Neural cell (in vitro differentiated cells): ENCODE measurements around the gene GPR65. TPM values are rescaled to one million over a fixed set of nuclear protein-coding genes. Genes with fewer than 3 reads are reported as not detected.

Source experiments
- H2AFZ ChIP-seq: fragments of 200-600, 300-800 bp; sonication (generic), shearing (Covaris generic); 2 replicates; pipeline ENCODE4 v1.6.0; 2014; ENCODE audit warnings: low read depth, mild to moderate bottlenecking, antibody characterized with exemption, low read length, moderate library complexity
- H3F3A ChIP-seq: fragments of 200-600 bp; shearing (Covaris generic); 2 replicates; pipeline ENCODE4 v1.6.1; 2016; ENCODE audit warnings: mild to moderate bottlenecking, moderate library complexity, mixed read lengths, antibody characterized with exemption, low read length; ENCODE audit not compliant: insufficient read depth, poor library complexity, severe bottlenecking
- H3K27ac ChIP-seq: fragments of 200-600, 300-800 bp; sonication (generic), shearing (Covaris generic); 2 replicates; pipeline ENCODE4 v1.5.1; 2014; ENCODE audit warnings: mild to moderate bottlenecking, low read length, moderate library complexity
- H3K27me3 ChIP-seq: fragments of 300-800, 200-600 bp; sonication (generic), shearing (Covaris generic); 2 replicates; pipeline ENCODE4 v1.6.0; 2014; ENCODE audit warnings: mild to moderate bottlenecking, low read depth, low read length, moderate library complexity; ENCODE audit not compliant: insufficient read depth
- H3K36me3 ChIP-seq: fragments of 300-800, 200-600 bp; sonication (generic), shearing (Covaris generic); 2 replicates; pipeline ENCODE4 v1.5.1; 2014; ENCODE audit warnings: mild to moderate bottlenecking, antibody characterized with exemption, low read length, moderate library complexity; ENCODE audit not compliant: insufficient read depth
- H3K4me2 ChIP-seq: fragments of 300-800, 200-600 bp; sonication (generic), shearing (Covaris generic); 2 replicates; pipeline ENCODE4 v1.6.0; 2014; ENCODE audit warnings: mild to moderate bottlenecking, low read length
- H3K4me3 ChIP-seq: fragments of 300-800, 200-600 bp; sonication (generic), shearing (Covaris generic); 2 replicates; pipeline ENCODE4 v1.5.1; 2014; ENCODE audit warnings: mild to moderate bottlenecking, low read length, moderate library complexity
- H3K79me2 ChIP-seq: fragments of 200-600 bp; shearing (Covaris generic); replicated peaks from 2 replicates; pipeline ENCODE4 v1.6.0; 2014; ENCODE audit warnings: mild to moderate bottlenecking, low read length, moderate library complexity; ENCODE audit not compliant: insufficient read depth
- H3K9ac ChIP-seq: fragments of 300-800, 200-600 bp; sonication (generic), shearing (Covaris generic); 2 replicates; pipeline ENCODE4 v1.6.1; 2016; ENCODE audit warnings: mild to moderate bottlenecking, low read length, mixed read lengths
- H3K9me2 ChIP-seq: fragments of 200-600 bp; shearing (Covaris generic); 2 replicates; pipeline ENCODE4 v1.6.1; 2016; ENCODE audit warnings: mild to moderate bottlenecking, low read length, mixed read lengths; ENCODE audit not compliant: insufficient read depth
- H3K9me3 ChIP-seq: fragments of 200-600, 300-800 bp; sonication (generic), shearing (Covaris generic); 2 replicates; pipeline ENCODE4 v1.6.1; 2016; ENCODE audit warnings: mild to moderate bottlenecking, mixed run types, low read length, moderate library complexity, mixed read lengths
- H4K20me1 ChIP-seq: fragments of 200-600 bp; shearing (Covaris generic); 2 replicates; pipeline ENCODE4 v1.6.1; 2016; ENCODE audit warnings: mild to moderate bottlenecking, mixed run types; ENCODE audit not compliant: insufficient read depth
- EP300 ChIP-seq: fragments of 450-650 bp; conservative IDR thresholded peaks from 2 replicates; pipeline ENCODE4 v1.6.1; 2014; ENCODE audit warnings: antibody characterized with exemption, mild to moderate bottlenecking, moderate library complexity; ENCODE audit not compliant: poor library complexity, severe bottlenecking
- EZH2 ChIP-seq: fragments of 200-600, 300-800 bp; shearing (Covaris generic), sonication (generic); IDR thresholded peaks from 2 replicates; pipeline ENCODE4 v1.6.1; 2014; ENCODE audit warnings: antibody characterized with exemption, low read length, borderline replicate concordance, mild to moderate bottlenecking; ENCODE audit not compliant: insufficient read depth, poor library complexity, severe bottlenecking
- MXI1 ChIP-seq: fragments of 450-650 bp; conservative IDR thresholded peaks from 2 replicates; pipeline ENCODE4 v1.6.1; 2014; ENCODE audit warnings: antibody characterized with exemption, mild to moderate bottlenecking; ENCODE audit not compliant: poor library complexity, severe bottlenecking
- POLR2AphosphoS5 ChIP-seq: IDR thresholded peaks from 2 replicates; pipeline ENCODE4 v1.6.1; 2012
- RAD21 ChIP-seq: fragments of 450-650 bp; conservative IDR thresholded peaks from 2 replicates; pipeline ENCODE4 v1.6.1; 2014; ENCODE audit warnings: antibody characterized with exemption, mild to moderate bottlenecking, moderate library complexity
- REST ChIP-seq: IDR thresholded peaks from 2 replicates; pipeline ENCODE4 v1.6.1; 2012; ENCODE audit warnings: borderline replicate concordance
- SMC3 ChIP-seq: fragments of 450-650 bp; conservative IDR thresholded peaks from 2 replicates; pipeline ENCODE4 v1.6.1; 2014; ENCODE audit warnings: antibody characterized with exemption, mild to moderate bottlenecking, moderate library complexity; ENCODE audit not compliant: poor library complexity
- TAF1 ChIP-seq: IDR thresholded peaks from 2 replicates; pipeline ENCODE4 v1.6.1; 2012; ENCODE audit warnings: low read depth
- polyA plus RNA-seq: library from polyadenylated mRNA; depleted of rRNA; stranded (reverse); fragments of >200 nt; gene quantifications from 2 replicates; pipeline ENCODE4 v1.2.3, GENCODE V29; 2014
- TF ChIP-seq, protein P1 (sequence below): fragments of 450-650 bp; IDR thresholded peaks from 2 replicates; pipeline ENCODE4 v1.5.1; 2014; ENCODE audit warnings: antibody characterized with exemption, mild to moderate bottlenecking, moderate library complexity; ENCODE audit not compliant: poor library complexity, severe bottlenecking

Gene GPR65
- polyA plus RNA-seq, 1 donor from 2014 or later = not detected

GRCh38 chr14:88032373-88032772 lies 27.4 kb downstream of the GPR65 start:
- Histone ChIP-seq H3K9me3 (no peaks in the 10 kb centered on the region), H3F3A (no peaks in the 10 kb centered on the region), H3K4me2 (no peak overlapping the region), H2AFZ (no peak overlapping the region), H4K20me1 (no peaks in the 10 kb centered on the region), H3K9me2 (no peaks in the 10 kb centered on the region), H3K9ac (no peak overlapping the region), H3K27ac (no peak overlapping the region), H3K4me3 (no peak overlapping the region), H3K36me3 (no peaks in the 10 kb centered on the region), H3K79me2 (no peaks in the 10 kb centered on the region), H3K27me3 (no peaks in the 10 kb centered on the region)
- no peak for TF ChIP-seq POLR2AphosphoS5
- TF ChIP-seq REST = no peak
- no peak for TF ChIP-seq TAF1
- TF ChIP-seq SMC3 = no peak
- no peak for TF ChIP-seq RAD21
- no peak for TF ChIP-seq MXI1
- no peak for TF ChIP-seq EP300
- TF ChIP-seq, protein P1, sequence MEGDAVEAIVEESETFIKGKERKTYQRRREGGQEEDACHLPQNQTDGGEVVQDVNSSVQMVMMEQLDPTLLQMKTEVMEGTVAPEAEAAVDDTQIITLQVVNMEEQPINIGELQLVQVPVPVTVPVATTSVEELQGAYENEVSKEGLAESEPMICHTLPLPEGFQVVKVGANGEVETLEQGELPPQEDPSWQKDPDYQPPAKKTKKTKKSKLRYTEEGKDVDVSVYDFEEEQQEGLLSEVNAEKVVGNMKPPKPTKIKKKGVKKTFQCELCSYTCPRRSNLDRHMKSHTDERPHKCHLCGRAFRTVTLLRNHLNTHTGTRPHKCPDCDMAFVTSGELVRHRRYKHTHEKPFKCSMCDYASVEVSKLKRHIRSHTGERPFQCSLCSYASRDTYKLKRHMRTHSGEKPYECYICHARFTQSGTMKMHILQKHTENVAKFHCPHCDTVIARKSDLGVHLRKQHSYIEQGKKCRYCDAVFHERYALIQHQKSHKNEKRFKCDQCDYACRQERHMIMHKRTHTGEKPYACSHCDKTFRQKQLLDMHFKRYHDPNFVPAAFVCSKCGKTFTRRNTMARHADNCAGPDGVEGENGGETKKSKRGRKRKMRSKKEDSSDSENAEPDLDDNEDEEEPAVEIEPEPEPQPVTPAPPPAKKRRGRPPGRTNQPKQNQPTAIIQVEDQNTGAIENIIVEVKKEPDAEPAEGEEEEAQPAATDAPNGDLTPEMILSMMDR = no peak
- no peak for TF ChIP-seq EZH2

GRCh38 chr14:88034076-88034475 lies 29.1 kb downstream of the GPR65 start:
- Histone ChIP-seq H3K9ac (no peak overlapping the region), H3K27me3 (no peaks in the 10 kb centered on the region), H3F3A (no peaks in the 10 kb centered on the region), H3K4me2 (no peak overlapping the region), H4K20me1 (no peaks in the 10 kb centered on the region), H3K27ac (no peak overlapping the region), H3K4me3 (no peak overlapping the region), H3K79me2 (no peaks in the 10 kb centered on the region), H3K9me3 (no peaks in the 10 kb centered on the region), H2AFZ (no peak overlapping the region), H3K36me3 (no peaks in the 10 kb centered on the region), H3K9me2 (no peaks in the 10 kb centered on the region)
- TF ChIP-seq MXI1 = no peak

DNA sequence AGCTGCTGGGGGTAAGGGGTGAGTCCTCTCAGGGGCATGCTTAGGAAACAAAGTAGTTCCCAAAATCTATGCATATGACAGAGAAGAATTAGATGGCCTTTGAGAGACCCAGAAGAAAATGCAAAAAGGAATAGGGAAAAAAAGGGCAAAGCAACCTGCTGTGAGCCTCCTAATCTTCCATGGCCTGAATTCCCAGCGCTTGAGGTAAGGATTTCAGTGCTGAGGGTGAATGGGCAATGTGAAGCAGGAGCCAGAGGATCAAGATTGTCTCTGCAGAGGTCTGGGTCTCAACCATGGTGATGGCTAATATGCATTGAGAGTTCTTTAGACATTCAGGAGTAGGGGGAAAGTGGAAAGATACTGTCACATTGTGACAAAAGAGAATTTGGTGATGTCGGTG lies 31.5 kb downstream of the GPR65 start:
- Histone ChIP-seq H3K9me3 (no peaks in the 10 kb centered on the region), H4K20me1 (no peaks in the 10 kb centered on the region), H3F3A (no peaks in the 10 kb centered on the region), H3K27ac (no peak overlapping the region), H3K79me2 (no peaks in the 10 kb centered on the region), H3K9ac (no peak overlapping the region), H3K36me3 (no peaks in the 10 kb centered on the region), H3K4me2 (no peak overlapping the region), H3K9me2 (no peaks in the 10 kb centered on the region), H3K27me3 (no peaks in the 10 kb centered on the region), H3K4me3 (no peak overlapping the region), H2AFZ (no peak overlapping the region)
- TF ChIP-seq POLR2AphosphoS5 (no peak), EP300 (no peak), MXI1 (no peak), SMC3 (no peak), REST (no peak)
- TF ChIP-seq, protein P1 = no peak
